ENCODE measurements around the gene VPS9D1. TPM values are rescaled to one million over a fixed set of nuclear protein-coding genes. Genes with fewer than 3 reads are reported as not detected.

The VPS9D1 gene
- total and polyA plus RNA-seq, 2 experiments from 2014 or later = 2.1 to 2.2 TPM

- Histone ChIP-seq H3K9me2 (ENCODE audit: insufficient read depth) (no peaks in the 10 kb centered on the region), H3K36me3 (ENCODE audit: insufficient read depth) (0 out of 2 replicates have a peak, but pooled peaks cover 2% of the 10 kb centered on the region), H3K4me1 (ENCODE audit: insufficient read depth) (peaks cover 7% of the 10 kb centered on the region; the same call in 1 of the 2 replicates), H2AFZ (no peak overlapping the region), H3K4me2 (no peak overlapping the region), H3K4me3 (no peak overlapping the region), H3F3A (replicated peaks; ENCODE audit: low read depth) (peaks cover 15% of the 10 kb centered on the region; the same call in 1 of the 2 replicates), H3K27ac (ENCODE audit: low read depth) (no peak overlapping the region), H3K79me2 (replicated peaks; ENCODE audit: insufficient read depth) (no peaks in the 10 kb centered on the region), H3K27me3 (ENCODE audit: insufficient read depth) (no peaks in the 10 kb centered on the region), H4K20me1 (replicated peaks; ENCODE audit: insufficient read depth) (peaks cover 4% of the 10 kb centered on the region)
- Mint-ChIP-seq H3K27me3 (ENCODE audit: insufficient read depth, low read depth, poor library complexity) (peaks cover 19% of the 10 kb centered on the region), H3K27ac (no peak overlapping the region), H3K9me3 (no peaks in the 10 kb centered on the region), H3K4me3 (no peak overlapping the region), H3K36me3 (ENCODE audit: low read depth) (peaks cover 28% of the 10 kb centered on the region), H3K4me1 (peaks cover 3% of the 10 kb centered on the region; the same call in 1 of the 3 replicates)
- DNase-seq (ENCODE audit: low spot score) (no peak), ATAC-seq (no peak)
- TF ChIP-seq CTCF (conservative IDR thresholded peaks at IDR 0.05; ENCODE audit: low read depth in 2 of 2) (no peak), ZNF462 (CRISPR knock-in tag; IDR thresholded peaks at IDR 0.05) (no peak), POLR2AphosphoS5 (IDR thresholded peaks at IDR 0.05; ENCODE audit: low read depth) (no peak), ETS1 (IDR thresholded peaks at IDR 0.05) (no peak), JUNB (IDR thresholded peaks at IDR 0.05; ENCODE audit: unreplicated experiment) (no peak), EZH2phosphoT487 (IDR thresholded peaks at IDR 0.05; ENCODE audit: unreplicated experiment) (no peak), EZH2 (IDR thresholded peaks at IDR 0.05; ENCODE audit: low read depth, unreplicated experiment) (no peak), CREB1 (CRISPR knock-in tag; IDR thresholded peaks at IDR 0.05; ENCODE audit: low read depth) (no peak), NANOG (IDR thresholded peaks at IDR 0.05; ENCODE audit: borderline replicate concordance) (no peak), REST (IDR thresholded peaks at IDR 0.05; ENCODE audit: unreplicated experiment) (no peak), ZNF114 (CRISPR knock-in tag; IDR thresholded peaks at IDR 0.05) (no peak), STAT1 (IDR thresholded peaks at IDR 0.05; ENCODE audit: unreplicated experiment) (no peak)
Measured at GRCh38 chr16:89697161-89697615, 23.5 kb downstream of the VPS9D1 start.

All from GM23338 (cell line).